Suprapubic skin (tissue), 2 donors: ENCODE results near the gene PSMD11.

Source experiments
- EP300 ChIP-seq: sonication (generic); formaldehyde crosslinking; IDR thresholded peaks from one replicate; pipeline ENCODE4 v1.6.1; 2017; ENCODE audit warnings: antibody characterized with exemption
- POLR2A ChIP-seq, 2 donors: fragments of 450-650 bp; IDR thresholded peaks; one replicate each; pipeline ENCODE4 v1.6.1; 2017; ENCODE audit warnings: antibody characterized with exemption in 2 of 2, mild to moderate bottlenecking in 2 of 2, moderate library complexity in 2 of 2

GRCh38 chr17:32502013-32502412, 57.7 kb downstream of the PSMD11 start:
- TF ChIP-seq EP300 = no peak
- TF ChIP-seq POLR2A (IDR thresholded peaks at IDR 0.05) = no peak
